IPS-20b (cell line): ENCODE results near the gene FOXP3.
A peak's percentile ranks its signal among the peaks of the same experiment; 100 is the strongest.
"Not testable (repeated sequence)": the region's sequence is repeated elsewhere in the genome, so short reads cannot be mapped to it uniquely, and the experiment has no call there.

Experiments
- H3K27ac ChIP-seq: one replicate; pipeline ENCODE4 v1.5.1; 2013; ENCODE audit warnings: low read length
- H3K27me3 ChIP-seq: 2 replicates; pipeline ENCODE4 v1.6.1; 2013; ENCODE audit warnings: mild to moderate bottlenecking, low read length, inconsistent platforms; ENCODE audit not compliant: insufficient read depth
- H3K36me3 ChIP-seq: 2 replicates; pipeline ENCODE4 v1.6.1; 2013; ENCODE audit warnings: low read depth, mild to moderate bottlenecking, inconsistent platforms, low read length, moderate library complexity; ENCODE audit not compliant: insufficient read depth
- H3K4me1 ChIP-seq: 2 replicates; pipeline ENCODE4 v1.6.1; 2013; ENCODE audit warnings: mild to moderate bottlenecking, control low read depth, inconsistent platforms, low read length, moderate library complexity; ENCODE audit not compliant: insufficient read depth
- H3K4me3 ChIP-seq: 2 replicates; pipeline ENCODE4 v1.5.1; 2013; ENCODE audit warnings: mild to moderate bottlenecking, low read length, inconsistent platforms
- H3K9ac ChIP-seq: 2 replicates; pipeline ENCODE4 v1.6.1; 2013; ENCODE audit warnings: low read depth, mild to moderate bottlenecking, inconsistent platforms, low read length, moderate library complexity
- H3K9me3 ChIP-seq: 2 replicates; pipeline ENCODE4 v1.6.1; 2013; ENCODE audit warnings: mild to moderate bottlenecking, low read depth, low read length, inconsistent platforms; ENCODE audit not compliant: insufficient read depth

Gene FOXP3, protein sequence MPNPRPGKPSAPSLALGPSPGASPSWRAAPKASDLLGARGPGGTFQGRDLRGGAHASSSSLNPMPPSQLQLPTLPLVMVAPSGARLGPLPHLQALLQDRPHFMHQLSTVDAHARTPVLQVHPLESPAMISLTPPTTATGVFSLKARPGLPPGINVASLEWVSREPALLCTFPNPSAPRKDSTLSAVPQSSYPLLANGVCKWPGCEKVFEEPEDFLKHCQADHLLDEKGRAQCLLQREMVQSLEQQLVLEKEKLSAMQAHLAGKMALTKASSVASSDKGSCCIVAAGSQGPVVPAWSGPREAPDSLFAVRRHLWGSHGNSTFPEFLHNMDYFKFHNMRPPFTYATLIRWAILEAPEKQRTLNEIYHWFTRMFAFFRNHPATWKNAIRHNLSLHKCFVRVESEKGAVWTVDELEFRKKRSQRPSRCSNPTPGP

DNA sequence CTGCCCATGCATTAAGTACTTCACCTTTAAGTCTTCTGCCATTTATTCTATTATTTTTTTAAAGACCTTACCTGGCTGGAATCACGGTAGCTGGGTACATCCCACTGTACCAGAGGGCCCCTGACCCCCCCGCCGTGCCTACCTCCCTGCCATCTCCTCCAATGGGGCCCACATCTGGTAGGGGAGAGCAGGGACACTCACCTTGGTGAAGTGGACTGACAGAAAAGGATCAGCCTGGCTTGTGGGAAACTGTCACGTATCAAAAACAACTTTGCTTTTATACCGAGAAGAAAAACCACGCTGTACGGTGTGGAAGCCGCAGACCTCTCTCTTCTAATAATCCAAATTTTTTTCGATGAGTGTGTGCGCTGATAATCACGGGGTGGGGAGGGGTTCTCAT lies at the start of gene FOXP3:
FOXP3 (minus strand) TSS at position 251 of the 400 bp plus-strand sequence. CDS start 6,205 bp downstream, outside the sequence.
- Histone ChIP-seq H3K36me3 (no peaks in the 10 kb centered on the region), H3K4me1 (no peaks in the 10 kb centered on the region), H3K4me3 (no peak within 1 kb of the TSS), H3K9me3 (no peaks in the 10 kb centered on the region), H3K9ac (no peak within 1 kb of the TSS), H3K27me3 (no peaks in the 10 kb centered on the region), H3K27ac (no peak within 1 kb of the TSS)

DNA sequence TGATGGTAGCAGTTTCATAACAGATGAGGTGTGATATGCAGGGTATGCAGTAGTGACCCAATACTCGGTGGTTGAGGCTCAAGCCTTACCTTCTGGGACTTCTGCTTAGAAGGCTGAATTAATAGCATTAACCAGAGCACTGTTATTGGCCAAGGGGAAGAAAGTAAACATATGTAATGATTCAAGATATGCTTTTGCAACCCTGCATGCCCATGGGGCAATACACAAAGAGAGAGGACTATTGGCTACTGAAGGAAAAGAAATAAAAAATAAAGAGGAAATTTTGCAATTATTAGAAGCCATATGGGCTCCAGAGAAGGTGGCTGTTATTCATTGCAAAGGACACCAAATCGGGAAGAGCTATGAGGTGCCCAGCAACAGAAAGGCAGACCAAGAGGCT lies 47.7 kb upstream of the FOXP3 start:
- H3K27ac ChIP-seq, result no peak overlapping the region
- no peaks in the 10 kb centered on the region; the same call in 1 of the 2 replicates for H3K27me3 ChIP-seq
- H3K4me1 ChIP-seq, result peaks cover 12% of the 10 kb centered on the region; the same call in 1 of the 2 replicates
- H3K9ac ChIP-seq, result no peak overlapping the region
- H3K4me3 ChIP-seq, result no peak overlapping the region
- H3K36me3 ChIP-seq, result no peaks in the 10 kb centered on the region
- H3K9me3 ChIP-seq, result no peaks in the 10 kb centered on the region

DNA sequence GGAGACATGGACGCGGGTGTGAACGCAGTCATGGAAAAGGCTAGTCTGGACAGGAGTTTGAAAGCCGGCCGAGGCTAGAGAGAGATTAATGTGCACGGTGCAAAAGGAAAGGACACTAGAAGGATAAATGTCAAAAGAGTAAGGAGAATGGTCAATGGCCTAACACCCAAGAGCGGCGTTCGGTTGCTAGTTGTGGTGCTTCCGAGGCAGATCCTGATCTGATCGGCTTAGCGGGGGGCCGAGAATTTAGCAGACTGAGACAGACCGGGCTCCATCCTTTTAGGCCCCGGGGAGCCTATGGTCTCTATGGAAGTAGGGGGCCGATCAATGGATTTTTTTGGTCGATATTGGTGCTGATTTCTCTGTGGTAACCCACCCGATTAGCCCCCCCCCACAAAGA lies 45.9 kb upstream of the FOXP3 start:
- Histone ChIP-seq H3K27ac (peak overlapping the region; percentile 55), H3K9ac (peak overlapping the region; percentile 65; the same call in 1 of the 2 replicates), H3K36me3 (no peaks in the 10 kb centered on the region), H3K27me3 (no peaks in the 10 kb centered on the region; the same call in 1 of the 2 replicates), H3K4me1 (peaks cover 12% of the 10 kb centered on the region; the same call in 1 of the 2 replicates), H3K4me3 (peak overlapping the region; percentile 59), H3K9me3 (no peaks in the 10 kb centered on the region)

DNA sequence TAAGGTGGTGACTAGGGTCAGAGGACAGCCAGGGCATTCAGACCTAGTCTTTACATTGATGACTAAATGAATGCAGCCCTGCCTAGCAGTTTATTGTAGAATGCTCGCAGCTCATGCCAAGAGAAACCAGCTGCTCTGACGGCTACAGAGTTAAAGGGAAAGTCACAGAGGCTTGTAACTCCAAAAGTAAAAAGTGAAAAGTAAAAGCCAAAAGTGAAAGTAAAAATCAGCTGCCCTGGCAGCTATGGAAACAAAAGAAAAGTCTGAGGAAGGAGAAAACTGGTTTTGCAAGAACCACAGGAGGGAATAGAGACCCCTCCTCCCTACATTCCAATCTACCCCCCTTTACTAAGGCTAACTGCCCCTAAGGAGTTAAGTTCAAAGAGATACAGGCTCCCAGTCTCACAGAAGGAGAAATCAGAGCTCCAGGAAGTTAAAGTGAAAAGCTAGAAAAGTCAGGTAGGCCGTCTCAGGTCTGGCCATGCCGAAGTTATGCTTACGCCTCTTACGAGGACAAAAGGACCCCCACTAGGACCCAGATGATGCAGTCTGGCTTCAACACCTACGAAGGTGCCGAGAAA lies 45.0 kb upstream of the FOXP3 start:
- H3K4me3 ChIP-seq, result peak overlapping the region; percentile 59
- H3K4me1 ChIP-seq, result peaks cover 12% of the 10 kb centered on the region; the same call in 1 of the 2 replicates
- no peaks in the 10 kb centered on the region for H3K36me3 ChIP-seq
- H3K9ac ChIP-seq, result peak overlapping the region; percentile 69
- H3K27ac ChIP-seq, result peak overlapping the region; percentile 55
- no peaks in the 10 kb centered on the region; the same call in 1 of the 2 replicates for H3K27me3 ChIP-seq
- no peaks in the 10 kb centered on the region for H3K9me3 ChIP-seq

DNA sequence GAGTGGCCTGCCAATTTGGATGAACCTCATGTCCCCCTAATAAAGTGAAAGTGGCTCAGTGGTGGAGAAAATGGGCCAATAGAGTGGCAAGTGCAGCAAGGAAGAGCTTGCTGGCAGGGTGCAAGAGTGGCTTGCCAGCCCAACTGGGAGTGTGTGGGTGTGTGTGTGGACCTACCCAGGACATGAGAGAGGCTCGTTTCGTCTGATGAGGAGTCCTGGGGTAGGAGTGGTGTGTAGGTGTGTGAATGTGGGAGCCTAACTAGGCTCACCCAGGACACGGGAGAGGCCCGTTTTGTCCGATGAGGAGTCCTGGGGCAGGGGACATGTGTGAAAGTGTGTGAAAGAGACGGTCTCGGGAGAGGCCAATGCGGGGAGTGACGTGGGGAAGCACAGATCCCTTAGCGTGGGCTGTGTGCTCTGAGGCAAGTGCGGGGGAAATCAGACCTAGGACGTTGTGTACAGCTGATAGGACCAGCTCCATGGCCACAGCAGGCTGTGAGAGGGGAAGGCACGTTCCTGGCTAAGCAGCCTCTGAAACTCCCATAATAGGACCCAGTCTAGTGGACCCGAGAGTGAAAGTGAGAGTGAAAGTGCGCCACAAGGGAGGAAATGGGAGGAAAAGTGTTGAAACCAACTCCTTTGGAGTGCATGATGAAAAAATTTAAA lies 44.2 kb upstream of the FOXP3 start:
- Histone ChIP-seq H3K4me3 (peak overlapping the region; percentile 54), H3K9ac (peak overlapping the region; percentile 69), H3K27me3 (no peaks in the 10 kb centered on the region; the same call in 1 of the 2 replicates), H3K4me1 (peaks cover 12% of the 10 kb centered on the region; the same call in 1 of the 2 replicates), H3K9me3 (no peaks in the 10 kb centered on the region), H3K36me3 (no peaks in the 10 kb centered on the region), H3K27ac (peak overlapping the region; percentile 49)

DNA sequence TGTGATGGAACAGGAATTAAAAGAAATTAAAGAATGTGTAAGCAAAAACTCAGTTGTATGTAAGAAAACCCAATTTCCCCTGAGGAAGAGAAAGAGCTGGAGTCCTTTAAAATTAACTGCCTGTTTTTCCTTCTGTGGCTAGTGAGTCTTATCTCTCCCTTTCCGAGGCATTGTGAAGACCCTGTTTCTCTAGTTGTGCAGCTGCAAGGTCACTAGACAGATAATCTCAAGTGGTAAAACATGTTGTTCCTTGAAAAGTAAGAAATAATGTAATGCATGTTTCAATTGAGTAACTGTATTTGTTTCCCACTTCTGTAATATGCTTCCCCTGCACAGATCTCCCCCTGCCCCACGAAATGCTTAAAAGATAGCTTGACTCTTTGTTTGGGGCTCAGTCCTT lies 43.3 kb upstream of the FOXP3 start:
- peaks cover 12% of the 10 kb centered on the region; the same call in 1 of the 2 replicates for H3K4me1 ChIP-seq
- not testable (repeated sequence) for H3K9ac ChIP-seq, H3K9me3 ChIP-seq, H3K4me3 ChIP-seq, H3K36me3 ChIP-seq, H3K27ac ChIP-seq, H3K27me3 ChIP-seq

DNA sequence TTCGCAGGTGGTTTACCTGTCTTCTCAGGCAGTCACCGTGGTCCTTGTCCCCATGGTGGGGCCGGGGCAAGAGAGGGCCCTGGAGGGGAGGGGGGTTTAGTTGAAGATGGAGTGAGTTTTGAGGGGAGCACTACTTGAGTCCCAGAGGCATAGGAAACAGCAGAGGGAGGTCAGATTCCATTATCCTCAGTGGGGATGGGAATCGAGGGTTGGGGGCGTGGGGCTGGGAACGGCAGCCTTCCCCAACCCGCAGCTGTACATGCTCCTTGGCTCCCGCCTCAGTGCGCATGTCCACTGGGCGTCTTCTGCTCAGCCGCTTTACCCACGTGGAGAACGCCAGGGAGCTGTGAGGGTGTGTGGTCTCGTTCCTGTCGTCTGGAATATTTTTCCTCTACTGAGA lies 38.8 kb upstream of the FOXP3 start, which contains the start of gene GAGE10:
GAGE10 (plus strand) TSS at position 301 of the 400 bp plus-strand sequence. CDS start 1,214 bp downstream, outside the sequence.
- H3K4me1 ChIP-seq, result no peaks in the 10 kb centered on the region
- H3K9me3 ChIP-seq, result no peaks in the 10 kb centered on the region
- H3K9ac ChIP-seq, result no peak within 1 kb of the TSS
- no peak within 1 kb of the TSS for H3K27ac ChIP-seq
- H3K4me3 ChIP-seq, result no peak within 1 kb of the TSS
- H3K27me3 ChIP-seq, result no peaks in the 10 kb centered on the region
- no peaks in the 10 kb centered on the region for H3K36me3 ChIP-seq

DNA sequence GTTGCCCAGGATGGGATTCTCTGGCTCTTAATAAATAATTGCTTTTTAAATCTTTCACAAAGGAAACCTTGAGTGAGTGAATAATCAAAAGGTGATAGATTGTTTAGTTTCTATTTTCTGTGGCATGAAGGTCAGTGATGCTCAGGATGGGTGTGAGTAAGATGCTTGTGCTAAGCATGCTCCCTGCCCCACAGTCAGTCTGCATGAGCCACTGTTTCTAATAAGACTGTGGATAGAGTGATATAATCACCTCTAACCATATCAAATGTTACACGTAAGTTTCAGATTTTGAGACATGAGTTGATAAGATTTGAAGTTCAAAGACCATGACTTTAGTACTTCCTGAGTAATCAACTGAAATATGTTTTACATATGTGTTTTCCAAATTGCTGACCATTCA lies 36.2 kb upstream of the FOXP3 start:
- H3K27me3 ChIP-seq, result no peaks in the 10 kb centered on the region
- no peaks in the 10 kb centered on the region for H3K36me3 ChIP-seq
- H3K4me3 ChIP-seq, result no peak overlapping the region
- H3K27ac ChIP-seq, result no peak overlapping the region
- H3K4me1 ChIP-seq, result no peaks in the 10 kb centered on the region
- H3K9me3 ChIP-seq, result no peaks in the 10 kb centered on the region
- no peak overlapping the region for H3K9ac ChIP-seq

DNA sequence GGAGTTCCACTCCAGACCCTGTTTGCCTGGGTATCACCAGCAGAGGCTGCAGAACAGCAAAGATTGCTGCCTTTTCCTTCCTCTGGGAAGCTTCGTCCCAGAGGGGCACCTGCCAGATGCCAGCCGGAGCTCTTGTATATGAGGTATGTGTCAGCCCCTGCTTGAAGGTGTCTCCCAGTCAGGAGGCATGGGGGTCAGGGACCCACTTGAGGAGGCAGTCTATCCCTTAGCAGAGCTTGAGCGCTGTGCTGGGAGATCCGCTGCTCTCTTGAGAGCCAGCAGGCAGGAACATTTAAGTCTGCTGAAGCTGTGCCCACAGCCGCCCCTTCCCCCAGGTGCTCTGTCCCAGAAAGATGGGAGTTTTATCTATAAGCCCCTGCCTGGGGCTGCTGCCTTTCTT lies 34.8 kb upstream of the FOXP3 start:
- H3K36me3 ChIP-seq, H3K27ac ChIP-seq, H3K4me1 ChIP-seq, H3K4me3 ChIP-seq, H3K27me3 ChIP-seq, H3K9ac ChIP-seq, H3K9me3 ChIP-seq: not testable (repeated sequence)

DNA sequence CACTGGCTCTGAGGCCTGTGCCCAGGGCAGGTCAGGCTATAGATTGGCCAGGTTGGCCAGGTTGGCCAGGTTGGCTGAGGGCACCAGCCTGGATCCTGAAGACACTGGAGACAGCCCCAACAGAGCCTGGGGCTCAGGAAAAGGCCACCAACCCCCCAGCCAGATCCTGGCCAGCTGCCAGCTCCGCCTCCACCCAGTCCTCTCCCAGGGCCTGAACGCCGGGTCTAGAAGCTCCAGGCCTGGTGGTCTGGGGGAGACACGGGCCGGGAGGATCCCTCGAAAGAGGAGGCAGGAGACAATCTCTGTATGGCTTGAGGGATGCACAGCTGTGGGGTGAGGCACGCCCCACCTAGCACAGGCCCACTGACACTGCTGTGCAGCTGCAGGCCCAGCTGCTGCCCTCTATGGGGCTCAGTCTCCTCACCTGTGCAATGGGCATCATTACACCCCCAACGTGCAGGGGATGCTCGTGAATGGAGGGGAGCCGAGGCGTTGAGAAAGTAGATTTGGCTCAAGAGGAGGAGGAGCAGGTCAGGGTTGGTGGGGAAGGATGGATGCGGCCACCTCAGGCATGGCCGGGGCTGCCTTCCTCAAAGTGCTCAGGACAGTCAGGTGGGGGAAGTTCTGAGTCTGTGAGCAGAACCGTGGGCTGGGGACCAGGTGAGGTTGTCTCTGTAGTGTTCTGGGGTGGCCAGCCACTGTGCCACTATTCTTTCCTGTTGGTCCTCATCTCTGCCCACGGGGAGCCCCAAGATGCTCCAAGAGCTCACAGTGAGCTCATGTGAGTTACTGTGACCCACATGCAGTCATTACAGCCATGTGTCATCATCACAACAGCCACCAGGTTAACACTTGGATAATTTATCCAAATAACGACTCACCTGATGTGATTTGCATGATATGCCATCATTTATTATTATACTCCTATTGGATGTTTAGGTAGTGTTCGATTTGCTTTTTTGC lies 28.2 kb upstream of the FOXP3 start:
- Histone ChIP-seq H3K4me1 (no peaks in the 10 kb centered on the region), H3K9me3 (no peaks in the 10 kb centered on the region), H3K9ac (no peak overlapping the region), H3K27me3 (no peaks in the 10 kb centered on the region), H3K4me3 (no peak overlapping the region), H3K36me3 (no peaks in the 10 kb centered on the region), H3K27ac (no peak overlapping the region)
